SK-N-MC (cell line): ENCODE data around the gene TMEM170A.

ENCODE experiments used
- EZH2 ChIP-seq: fragments of 200-600 bp; sonication (generic); IDR thresholded peaks from one replicate; pipeline ENCODE4 v1.6.1; 2017; ENCODE audit warnings: antibody characterized with exemption
- POLR2AphosphoS5 ChIP-seq: IDR thresholded peaks from 2 replicates; pipeline ENCODE4 v1.6.1; 2012; ENCODE audit warnings: mild to moderate bottlenecking, low read depth, low read length, borderline replicate concordance

DNA sequence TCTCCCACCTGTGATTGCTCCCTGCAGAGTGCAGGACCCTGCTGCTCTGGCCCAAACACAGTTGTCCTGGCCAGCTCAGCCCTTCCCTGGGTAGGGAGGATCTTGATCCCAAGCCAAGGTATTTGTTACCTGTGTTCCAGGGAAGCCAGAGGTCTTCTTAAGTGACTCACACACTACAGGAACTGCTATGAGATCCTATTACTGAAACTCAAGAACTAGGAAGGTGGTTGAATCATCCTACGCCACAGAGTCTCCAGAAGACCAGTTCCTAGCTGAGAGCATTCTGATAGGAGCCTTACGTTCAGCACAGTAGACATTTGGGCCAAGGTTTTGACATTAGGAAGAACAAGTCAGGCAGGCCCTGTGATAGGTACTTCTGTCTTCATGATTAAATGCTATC is 18.7 kb upstream of the TMEM170A start:
- no peak for TF ChIP-seq EZH2
- TF ChIP-seq POLR2AphosphoS5: no peak
